ENCODE results near the gene ERAP2.

ERAP2 gene

DNA sequence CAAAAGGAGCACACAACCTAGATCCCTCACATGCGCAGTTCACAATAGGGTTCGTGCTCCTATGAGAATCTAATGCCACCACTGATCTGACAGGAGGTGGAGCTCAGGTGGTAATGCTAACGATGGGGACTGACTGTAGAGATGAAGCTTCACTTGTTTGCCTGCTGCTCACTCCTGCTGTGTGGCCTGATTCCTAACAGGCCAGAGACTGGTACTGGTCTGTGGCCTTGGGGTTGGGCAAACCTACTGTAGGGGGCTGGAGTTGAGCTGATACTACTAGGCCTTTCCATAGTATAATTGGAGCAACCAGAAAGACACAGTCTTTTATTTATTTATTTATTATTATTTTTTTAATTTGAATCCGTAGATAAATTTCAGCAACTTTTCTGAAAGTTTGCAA, 64.8 kb downstream of the ERAP2 start:
- no peaks in the 10 kb centered on the region for H3K9me2 ChIP-seq (replicated peaks; ENCODE audit: insufficient read depth, low read length)
- DNase-seq = no peak
- no peak overlapping the region for H3K27ac ChIP-seq (ENCODE audit: low read length)
- H3K4me2 ChIP-seq (ENCODE audit: low read depth, low read length) = no peak overlapping the region
- H3F3A ChIP-seq (ENCODE audit: insufficient read depth, low read length) = no peaks in the 10 kb centered on the region
- no peak overlapping the region for H3K9ac ChIP-seq (ENCODE audit: low read length)
- H2AFZ ChIP-seq (ENCODE audit: low read length) = no peak overlapping the region
- H4K20me1 ChIP-seq (ENCODE audit: insufficient read depth, low read length) = 0 out of 2 replicates have a peak, but pooled peaks cover 10% of the 10 kb centered on the region
- H3K79me2 ChIP-seq (ENCODE audit: low read length) = peaks cover 82% of the 10 kb centered on the region
- H3K36me3 ChIP-seq (replicated peaks; ENCODE audit: insufficient read depth, low read length) = no peaks in the 10 kb centered on the region
- H3K4me3 ChIP-seq (ENCODE audit: low read length) = no peak overlapping the region
- no peaks in the 10 kb centered on the region for H3K27me3 ChIP-seq (replicated peaks; ENCODE audit: insufficient read depth, low read length)
- H3K4me1 ChIP-seq (ENCODE audit: low read length) = peaks cover 17% of the 10 kb centered on the region
- TF ChIP-seq, protein P1, sequence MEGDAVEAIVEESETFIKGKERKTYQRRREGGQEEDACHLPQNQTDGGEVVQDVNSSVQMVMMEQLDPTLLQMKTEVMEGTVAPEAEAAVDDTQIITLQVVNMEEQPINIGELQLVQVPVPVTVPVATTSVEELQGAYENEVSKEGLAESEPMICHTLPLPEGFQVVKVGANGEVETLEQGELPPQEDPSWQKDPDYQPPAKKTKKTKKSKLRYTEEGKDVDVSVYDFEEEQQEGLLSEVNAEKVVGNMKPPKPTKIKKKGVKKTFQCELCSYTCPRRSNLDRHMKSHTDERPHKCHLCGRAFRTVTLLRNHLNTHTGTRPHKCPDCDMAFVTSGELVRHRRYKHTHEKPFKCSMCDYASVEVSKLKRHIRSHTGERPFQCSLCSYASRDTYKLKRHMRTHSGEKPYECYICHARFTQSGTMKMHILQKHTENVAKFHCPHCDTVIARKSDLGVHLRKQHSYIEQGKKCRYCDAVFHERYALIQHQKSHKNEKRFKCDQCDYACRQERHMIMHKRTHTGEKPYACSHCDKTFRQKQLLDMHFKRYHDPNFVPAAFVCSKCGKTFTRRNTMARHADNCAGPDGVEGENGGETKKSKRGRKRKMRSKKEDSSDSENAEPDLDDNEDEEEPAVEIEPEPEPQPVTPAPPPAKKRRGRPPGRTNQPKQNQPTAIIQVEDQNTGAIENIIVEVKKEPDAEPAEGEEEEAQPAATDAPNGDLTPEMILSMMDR (IDR thresholded peaks at IDR 0.05; ENCODE audit: low read length) = no peak
- no peaks in the 10 kb centered on the region for H3K9me3 ChIP-seq (replicated peaks; ENCODE audit: insufficient read depth, low read length)

DNA sequence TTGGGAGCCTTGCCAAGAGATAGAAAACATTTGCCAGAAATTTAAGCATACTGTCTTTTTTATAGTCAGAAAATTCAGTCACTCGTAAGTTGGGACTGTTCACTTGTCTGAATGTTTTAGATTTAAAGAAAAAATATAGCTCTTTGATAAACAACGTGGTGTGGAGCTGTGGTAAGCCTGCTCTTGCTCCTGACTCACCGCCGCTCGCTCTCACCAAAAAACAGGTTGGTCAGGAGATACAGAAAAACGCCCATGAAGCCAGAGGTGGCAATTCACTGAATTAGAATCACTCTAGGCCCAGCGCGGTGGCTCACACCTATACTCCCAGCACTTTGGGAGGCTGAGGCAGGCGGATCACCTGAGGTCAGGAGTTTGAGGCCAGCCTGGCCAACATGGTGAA, 65.8 kb downstream of the ERAP2 start:
- no peak overlapping the region for H3K27ac ChIP-seq (ENCODE audit: low read length)
- no peaks in the 10 kb centered on the region for H3K36me3 ChIP-seq (replicated peaks; ENCODE audit: insufficient read depth, low read length)
- H3K79me2 ChIP-seq (ENCODE audit: low read length) = peaks cover 81% of the 10 kb centered on the region
- no peaks in the 10 kb centered on the region for H3F3A ChIP-seq (ENCODE audit: insufficient read depth, low read length)
- TF ChIP-seq EZH2 (optimal IDR thresholded peaks at IDR 0.05; ENCODE audit: low read depth, low read length) (no peak), EZH2phosphoT487 (IDR thresholded peaks at IDR 0.05; ENCODE audit: low read length) (no peak)
- TF ChIP-seq, protein P1 (IDR thresholded peaks at IDR 0.05; ENCODE audit: low read length) = no peak
- H4K20me1 ChIP-seq (ENCODE audit: insufficient read depth, low read length) = 0 out of 2 replicates have a peak, but pooled peaks cover 10% of the 10 kb centered on the region
- H3K27me3 ChIP-seq (replicated peaks; ENCODE audit: insufficient read depth, low read length) = no peaks in the 10 kb centered on the region
- no peak overlapping the region for H3K4me3 ChIP-seq (ENCODE audit: low read length)
- H3K4me1 ChIP-seq (ENCODE audit: low read length) = peaks cover 15% of the 10 kb centered on the region
- H3K9me2 ChIP-seq (replicated peaks; ENCODE audit: insufficient read depth, low read length) = no peaks in the 10 kb centered on the region
- H3K9me3 ChIP-seq (replicated peaks; ENCODE audit: insufficient read depth, low read length) = no peaks in the 10 kb centered on the region
- no peak for DNase-seq
- H3K4me2 ChIP-seq (ENCODE audit: low read depth, low read length) = no peak overlapping the region
- H2AFZ ChIP-seq (ENCODE audit: low read length) = no peak overlapping the region
- H3K9ac ChIP-seq (ENCODE audit: low read length) = no peak overlapping the region

DNA sequence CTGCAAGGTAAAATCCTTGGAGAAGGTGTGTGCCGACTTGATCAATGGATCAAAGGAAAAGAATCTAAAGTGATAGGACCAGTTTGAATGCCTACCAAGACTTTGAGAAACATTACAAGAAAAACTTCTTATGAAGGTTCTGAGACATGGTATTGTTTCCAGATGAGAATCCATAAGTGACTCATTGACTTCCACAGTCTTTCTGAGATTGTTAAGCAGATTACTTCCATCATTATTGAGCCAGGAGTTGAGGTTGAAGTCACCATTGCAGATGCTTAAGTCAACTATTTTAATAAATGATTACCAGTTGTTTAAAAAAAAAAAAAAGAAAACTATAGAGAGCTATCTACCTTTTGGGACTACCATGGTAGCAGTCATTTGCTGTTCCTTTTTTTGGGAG, 66.6 kb downstream of the ERAP2 start:
- TF ChIP-seq EZH2phosphoT487 (IDR thresholded peaks at IDR 0.05; ENCODE audit: low read length) = no peak
- TF ChIP-seq EZH2 (optimal IDR thresholded peaks at IDR 0.05; ENCODE audit: low read depth, low read length) = no peak
- TF ChIP-seq, protein P1 (IDR thresholded peaks at IDR 0.05; ENCODE audit: low read length) = no peak
- Histone ChIP-seq H3K79me2 (ENCODE audit: low read length) (peaks cover 81% of the 10 kb centered on the region), H4K20me1 (ENCODE audit: insufficient read depth, low read length) (0 out of 2 replicates have a peak, but pooled peaks cover 10% of the 10 kb centered on the region)

More for the DNA sequence above, 66.6 kb downstream of the ERAP2 start:
- Histone ChIP-seq H3K9ac (ENCODE audit: low read length) (no peak overlapping the region), H3K27me3 (replicated peaks; ENCODE audit: insufficient read depth, low read length) (no peaks in the 10 kb centered on the region), H3K4me2 (ENCODE audit: low read depth, low read length) (no peak overlapping the region), H3K9me2 (replicated peaks; ENCODE audit: insufficient read depth, low read length) (no peaks in the 10 kb centered on the region), H3K4me3 (ENCODE audit: low read length) (no peak overlapping the region), H2AFZ (ENCODE audit: low read length) (no peak overlapping the region), H3K4me1 (ENCODE audit: low read length) (peaks cover 6% of the 10 kb centered on the region; the same call in 1 of the 2 replicates), H3K9me3 (replicated peaks; ENCODE audit: insufficient read depth, low read length) (no peaks in the 10 kb centered on the region), H3K27ac (ENCODE audit: low read length) (no peak overlapping the region), H3K36me3 (replicated peaks; ENCODE audit: insufficient read depth, low read length) (no peaks in the 10 kb centered on the region), H3F3A (ENCODE audit: insufficient read depth, low read length) (no peaks in the 10 kb centered on the region)
- DNase-seq = no peak
